Keratinocyte (primary cell): ENCODE measurements around the gene NR6A1. TPM values are rescaled to one million over a fixed set of nuclear protein-coding genes. Genes with fewer than 3 reads are reported as not detected.

Experiments used
- DNase-seq: peaks from one replicate; pipeline ENCODE4 v3.0.0-alpha.2; 2011; ENCODE audit warnings: low read depth, missing footprints, low spot score
- FAIRE-seq: peaks from 2 replicates; lab custom pipeline; 2011; peaks lifted over from hg19 to GRCh38; lab: Jason Lieb, UNC
- H2AFZ ChIP-seq: 2 replicates; pipeline ENCODE4 v1.6.0; 2012; ENCODE audit warnings: low read length, control low read depth, inconsistent platforms; ENCODE audit not compliant: control insufficient read depth
- H3K27ac ChIP-seq: 2 replicates; pipeline ENCODE4 v1.5.1; 2011; ENCODE audit warnings: low read length; ENCODE audit not compliant: control insufficient read depth, insufficient read depth
- H3K27me3 ChIP-seq: 3 replicates; pipeline ENCODE4 v1.6.0; 2011; ENCODE audit warnings: low read length; ENCODE audit not compliant: control insufficient read depth, insufficient read depth; ENCODE audit errors: extremely low read depth
- H3K36me3 ChIP-seq, 2 experiments: 2 replicates in 1 of 2; 3 replicates in 1 of 2; pipeline ENCODE4 v1.5.1; 2011; ENCODE audit warnings: low read length in 2 of 2, mild to moderate bottlenecking in 1 of 2; ENCODE audit not compliant: control insufficient read depth in 2 of 2, insufficient read depth in 2 of 2; ENCODE audit errors: extremely low read depth in 1 of 2
- H3K4me1 ChIP-seq: 3 replicates; pipeline ENCODE4 v1.5.1; 2011; ENCODE audit warnings: low read length; ENCODE audit not compliant: control insufficient read depth, insufficient read depth; ENCODE audit errors: extremely low read depth
- H3K4me2 ChIP-seq: 3 replicates; pipeline ENCODE4 v1.6.0; 2011; ENCODE audit warnings: low read depth, low read length; ENCODE audit not compliant: control insufficient read depth, insufficient read depth; ENCODE audit errors: extremely low read depth
- H3K4me3 ChIP-seq, 3 experiments: fragments of 200-600 bp in 1 of 3; sonication (generic) in 1 of 3; 2 replicates in 2 of 3; 3 replicates in 1 of 3; pipeline ENCODE4 v1.5.1; 2011 to 2016; ENCODE audit warnings: low read length in 3 of 3, mild to moderate bottlenecking in 3 of 3, control low read depth in 2 of 3, inconsistent platforms in 1 of 3, low read depth in 1 of 3, mixed read lengths in 1 of 3, mixed run types in 1 of 3, moderate library complexity in 1 of 3; ENCODE audit not compliant: control insufficient read depth in 2 of 3, insufficient read depth in 2 of 3; ENCODE audit errors: extremely low read depth in 1 of 3
- H3K79me2 ChIP-seq: 2 replicates; pipeline ENCODE4 v1.6.0; 2012; ENCODE audit warnings: low read length; ENCODE audit not compliant: control insufficient read depth, insufficient read depth
- H3K9ac ChIP-seq: 3 replicates; pipeline ENCODE4 v1.6.0; 2011; ENCODE audit warnings: low read length; ENCODE audit not compliant: control insufficient read depth, insufficient read depth; ENCODE audit errors: extremely low read depth
- H3K9me1 ChIP-seq: 3 replicates; pipeline ENCODE4 v1.6.0; 2011; ENCODE audit warnings: low read length; ENCODE audit not compliant: control insufficient read depth, insufficient read depth; ENCODE audit errors: extremely low read depth
- H3K9me3 ChIP-seq: 2 replicates; pipeline ENCODE4 v1.5.1; 2012; ENCODE audit warnings: low read depth, low read length; ENCODE audit not compliant: control insufficient read depth
- H4K20me1 ChIP-seq: 3 replicates; pipeline ENCODE4 v1.6.0; 2011; ENCODE audit warnings: low read length; ENCODE audit not compliant: control insufficient read depth, insufficient read depth; ENCODE audit errors: extremely low read depth
- CTCF ChIP-seq, 3 experiments: IDR thresholded peaks in 1 of 3; conservative IDR thresholded peaks in 1 of 3; optimal IDR thresholded peaks in 1 of 3; 2 replicates in 2 of 3; 3 replicates in 1 of 3; pipeline versions ENCODE3 to v1.5.1; 2011; ENCODE audit warnings: low read length in 3 of 3, mild to moderate bottlenecking in 3 of 3, moderate library complexity in 2 of 3, control low read depth in 1 of 3, inconsistent platforms in 1 of 3; ENCODE audit not compliant: insufficient read depth in 2 of 3; ENCODE audit errors: extremely low read depth in 1 of 3
- EZH2 ChIP-seq: IDR thresholded peaks from one replicate; pipeline ENCODE4 v1.6.1; 2012; ENCODE audit warnings: inconsistent platforms, mild to moderate bottlenecking, low read length, moderate library complexity
- dilution Hi-C: fragments of 300-500 bp; cut with MboI; formaldehyde crosslinking; loops from one replicate; pipeline ENCODE4 v1.7.0; 2020; ENCODE audit warnings: low sequenced_read_pairs; ENCODE audit not compliant: extremely low pct_ligation_motif_present
- polyA plus RNA-seq, 5 experiments: library from polyadenylated mRNA; depleted of rRNA in 3 of 5; stranded (reverse) in 3 of 5; stranded (forward) in 1 of 5; unstranded in 1 of 5; fragments of >200 nt; gene quantifications; 1 replicate in 1 of 5; 2 replicates in 3 of 5; 3 replicates in 1 of 5; pipeline versions ENCODE4 v1.2.1 to v1.2.3, GENCODE V29; 2011 to 2012; ENCODE audit warnings: missing spikeins in 2 of 5, low read depth in 1 of 5, low replicate concordance in 1 of 5

Gene NR6A1
- polyA plus RNA-seq, 1 donor (not counting 4 experiments of a cell fraction or from before 2014, with no cell fraction given), result 1.8 TPM

- Histone ChIP-seq H3K4me1 (no peaks in the 10 kb centered on the region), H3K27me3 (peaks cover 39% of the 10 kb centered on the region), H3K9ac (no peak overlapping the region), H2AFZ (no peak overlapping the region), H3K9me3 (no peaks in the 10 kb centered on the region), H4K20me1 (no peaks in the 10 kb centered on the region), H3K4me2 (no peak overlapping the region), H3K79me2 (no peaks in the 10 kb centered on the region), H3K9me1 (no peaks in the 10 kb centered on the region), H3K36me3 (no peaks in the 10 kb centered on the region), H3K27ac (no peak overlapping the region), H3K4me3 (no peak overlapping the region)
- FAIRE-seq (no peak), DNase-seq (no peak)
- dilution Hi-C loops, result no loop called here
- TF ChIP-seq EZH2, result no peak
- TF ChIP-seq CTCF (optimal IDR thresholded peaks at IDR 0.05 in 1 of 3, IDR thresholded peaks at IDR 0.05 in 1 of 3, conservative IDR thresholded peaks at IDR 0.05 in 1 of 3; ENCODE audit: extremely low read depth in 1 of 3, insufficient read depth in 2 of 3, low read length in 3 of 3), result no peak
These were observed 285.2 kb downstream of the NR6A1 start for GRCh38 chr9:124485936-124486335.

- H3K27ac ChIP-seq, result no peak overlapping the region
- H3K9me1 ChIP-seq, result no peaks in the 10 kb centered on the region
- H4K20me1 ChIP-seq, result no peaks in the 10 kb centered on the region
- H3K9me3 ChIP-seq, result no peaks in the 10 kb centered on the region
- no peak for TF ChIP-seq CTCF (optimal IDR thresholded peaks at IDR 0.05 in 1 of 3, IDR thresholded peaks at IDR 0.05 in 1 of 3, conservative IDR thresholded peaks at IDR 0.05 in 1 of 3; ENCODE audit: extremely low read depth in 1 of 3, insufficient read depth in 2 of 3, low read length in 3 of 3)
- TF ChIP-seq EZH2, result no peak
- H3K9ac ChIP-seq, result no peak overlapping the region
- DNase-seq, result no peak
- no peak for FAIRE-seq
- no peak overlapping the region for H3K4me3 ChIP-seq
- H2AFZ ChIP-seq, result no peak overlapping the region
- H3K4me2 ChIP-seq, result no peak overlapping the region
- no peaks in the 10 kb centered on the region for H3K4me1 ChIP-seq
- no peaks in the 10 kb centered on the region for H3K36me3 ChIP-seq
- H3K79me2 ChIP-seq, result no peaks in the 10 kb centered on the region
- peaks cover 39% of the 10 kb centered on the region for H3K27me3 ChIP-seq
- dilution Hi-C loops, result no loop called here
These were observed 285.9 kb downstream of the NR6A1 start for GRCh38 chr9:124485201-124485600.
